HCT116 (cell line): Measurements from ENCODE around the gene ZNF546. TPM values are rescaled to one million over a fixed set of nuclear protein-coding genes. Genes with fewer than 3 reads are reported as not detected.

ENCODE experiments used
- ATAC-seq: fragments of 200-7000 bp; cut with Tn5 transposase; 2 replicates; pipeline ENCODE4 v1.9.1; 2020; ENCODE audit warnings: mild to moderate bottlenecking, moderate library complexity
- BruUV-seq: library from RNA; stranded (reverse); fragments of 400-500 nt; replicated peaks from 2 replicates; lab custom pipeline; 2021; lab: Mats Ljungman, UMichigan
- CTCF ChIA-PET: fragments of 300-600 bp; sonication (Branson Sonifier 250); formaldehyde crosslinking; loops from one replicate; lab custom pipeline; 2021; ENCODE audit warnings: antibody characterized with exemption; lab: Charles Lee
- POLR2A ChIA-PET: fragments of 300-600, 350-600 bp; sonication (Branson Sonifier 250); formaldehyde crosslinking; loops from one replicate; lab custom pipeline; 2021; ENCODE audit warnings: antibody characterized with exemption; lab: Charles Lee
- RAD21 ChIA-PET, 2 experiments: fragments of 300-600 bp; sonication (Branson Sonifier 250); formaldehyde crosslinking; loops; one replicate each; lab custom pipeline; 2023; ENCODE audit warnings: low total read pairs in 2 of 2; ENCODE audit not compliant: uncharacterized antibody in 2 of 2, unreplicated experiment in 2 of 2, low non-redundant PET in 1 of 2; lab: Charles Lee
- DNase-seq: peaks from one replicate; pipeline ENCODE4 v3.0.0-alpha.2; 2010; ENCODE audit warnings: low read depth, low spot score
- H2AFZ ChIP-seq: fragments of 200-600 bp; shearing (Covaris generic), sonication (generic); 2 replicates; pipeline ENCODE4 v1.6.1; 2017; ENCODE audit warnings: low read depth, mixed run types, mixed read lengths, antibody characterized with exemption, low read length; ENCODE audit not compliant: poor library complexity, severe bottlenecking
- H3K27ac ChIP-seq: 2 replicates; pipeline ENCODE4 v1.5.1; 2012; ENCODE audit warnings: low read depth, low read length
- H3K27me3 ChIP-seq: fragments of 200-600 bp; sonication (generic); 2 replicates; pipeline ENCODE4 v1.6.1; 2016; ENCODE audit warnings: mixed run types, low read length, mixed read lengths; ENCODE audit not compliant: insufficient read depth
- H3K36me3 ChIP-seq, 2 experiments: fragments of 200-500 bp in 1 of 2; fragments of 200-600 bp in 1 of 2; sonication (Bioruptor generic) in 1 of 2; sonication (generic) in 1 of 2; 2 replicates each; pipeline versions ENCODE4 v1.5.1 to v1.6.1; 2014 to 2016; ENCODE audit warnings: low read length in 2 of 2, inconsistent platforms in 1 of 2, mixed read lengths in 1 of 2, mixed run types in 1 of 2; ENCODE audit not compliant: insufficient read depth in 2 of 2, control insufficient read depth in 1 of 2
- H3K4me1 ChIP-seq, 2 experiments: fragments of 200-600 bp in 1 of 2; sonication (generic) in 1 of 2; 2 replicates each; pipeline versions ENCODE4 v1.5.1 to v1.6.1; 2012 to 2017; ENCODE audit warnings: low read length in 2 of 2, inconsistent platforms in 1 of 2, mild to moderate bottlenecking in 1 of 2, mixed read lengths in 1 of 2, mixed run types in 1 of 2, moderate library complexity in 1 of 2; ENCODE audit not compliant: insufficient read depth in 2 of 2, control insufficient read depth in 1 of 2
- H3K4me2 ChIP-seq: fragments of 200-600 bp; sonication (generic); 2 replicates; pipeline ENCODE4 v1.6.1; 2017; ENCODE audit warnings: mixed run types, low read length, mixed read lengths
- H3K4me3 ChIP-seq, 2 experiments: fragments of 200-600 bp in 1 of 2; sonication (generic) in 1 of 2; replicated peaks in 1 of 2; 2 replicates each; pipeline ENCODE4 v1.5.1; 2011 to 2016; ENCODE audit warnings: low read length in 2 of 2, control low read depth in 1 of 2, low read depth in 1 of 2, mild to moderate bottlenecking in 1 of 2, mixed read lengths in 1 of 2, mixed run types in 1 of 2
- H3K79me2 ChIP-seq: fragments of 200-600 bp; sonication (generic); 2 replicates; pipeline ENCODE4 v1.6.1; 2017; ENCODE audit warnings: mild to moderate bottlenecking, mixed run types, low read length, moderate library complexity, mixed read lengths; ENCODE audit not compliant: insufficient read depth
- H3K9ac ChIP-seq: fragments of 200-600 bp; sonication (generic); 2 replicates; pipeline ENCODE4 v1.6.1; 2016; ENCODE audit warnings: low read length, mixed read lengths
- H3K9me2 ChIP-seq: fragments of 200-600 bp; sonication (generic), shearing (Covaris generic); 2 replicates; pipeline ENCODE4 v1.6.1; 2017; ENCODE audit warnings: mixed run types, mild to moderate bottlenecking, moderate library complexity; ENCODE audit not compliant: insufficient read depth
- H3K9me3 ChIP-seq, 2 experiments: fragments of 200-500 bp in 1 of 2; fragments of 200-600 bp in 1 of 2; sonication (Bioruptor generic) in 1 of 2; sonication (generic) in 1 of 2; 2 replicates each; pipeline ENCODE4 v1.6.1; 2014 to 2017; ENCODE audit warnings: low read length in 2 of 2, mixed read lengths in 2 of 2, inconsistent platforms in 1 of 2, low read depth in 1 of 2, mild to moderate bottlenecking in 1 of 2, mixed run types in 1 of 2, moderate library complexity in 1 of 2; ENCODE audit not compliant: control insufficient read depth in 1 of 2, insufficient read depth in 1 of 2
- H4K20me1 ChIP-seq: fragments of 200-600 bp; sonication (generic), shearing (Covaris generic); 2 replicates; pipeline ENCODE4 v1.6.1; 2017; ENCODE audit warnings: mixed run types, mild to moderate bottlenecking, moderate library complexity; ENCODE audit not compliant: insufficient read depth
- CBX3 ChIP-seq: IDR thresholded peaks from 2 replicates; pipeline ENCODE4 v1.6.1; 2012; ENCODE audit warnings: low read depth
- CEBPB ChIP-seq: IDR thresholded peaks from 2 replicates; pipeline ENCODE4 v1.6.1; 2012; ENCODE audit warnings: low read depth
- FOSL1 ChIP-seq: IDR thresholded peaks from 2 replicates; pipeline ENCODE4 v1.6.1; 2012; ENCODE audit warnings: low read depth
- POLR2A ChIP-seq: IDR thresholded peaks from 2 replicates; pipeline ENCODE4 v1.7.0; 2011; ENCODE audit warnings: borderline replicate concordance; ENCODE audit not compliant: insufficient read depth, insufficient read length; ENCODE audit errors: extremely low read depth
- POLR2AphosphoS5 ChIP-seq: IDR thresholded peaks from 2 replicates; pipeline ENCODE4 v1.6.1; 2011; ENCODE audit warnings: mild to moderate bottlenecking, low read depth, low read length, moderate library complexity
- RAD21 ChIP-seq: IDR thresholded peaks from 2 replicates; pipeline ENCODE4 v1.6.1; 2012; ENCODE audit warnings: low read depth, mild to moderate bottlenecking
- SIN3A ChIP-seq: IDR thresholded peaks from 2 replicates; pipeline ENCODE4 v1.6.1; 2012; ENCODE audit warnings: low read depth
- SRF ChIP-seq: IDR thresholded peaks from 2 replicates; pipeline ENCODE4 v1.6.1; 2012; ENCODE audit warnings: low read depth
- YY1 ChIP-seq: IDR thresholded peaks from 2 replicates; pipeline ENCODE4 v1.6.1; 2011; ENCODE audit warnings: low read length, low read depth, moderate library complexity, mild to moderate bottlenecking; ENCODE audit not compliant: insufficient replicate concordance; ENCODE audit errors: extremely low read depth
- ZFX ChIP-seq: fragments of 450-650 bp; IDR thresholded peaks from 2 replicates; pipeline ENCODE4 v1.6.1; 2017
- ZNF274 ChIP-seq: fragments of 200-500 bp; sonication (Bioruptor generic); IDR thresholded peaks from 2 replicates; pipeline ENCODE4 v1.6.1; 2014; ENCODE audit warnings: mild to moderate bottlenecking, low read depth, low read length, inconsistent platforms
- intact Hi-C: fragments of 100-400 bp; cut with micrococcal nuclease; formaldehyde crosslinking; loops from 2 replicates; pipeline ENCODE4 v1.10.0; 2022
- total RNA-seq: library from RNA; stranded (reverse); gene quantifications from one replicate; pipeline ENCODE4 v1.2.1, GENCODE V29; 2021; ENCODE audit not compliant: unreplicated experiment
- TF ChIP-seq, protein P1 (sequence below): IDR thresholded peaks from 2 replicates; pipeline ENCODE4 v1.6.1; 2012; ENCODE audit warnings: low read depth
- TF ChIP-seq, protein P2 (sequence below): IDR thresholded peaks from 2 replicates; pipeline ENCODE4 v1.6.1; 2011; ENCODE audit warnings: mild to moderate bottlenecking, low read length, moderate library complexity; ENCODE audit not compliant: insufficient replicate concordance; ENCODE audit errors: extremely low read depth
- TF ChIP-seq, protein P3 (sequence below), 3 experiments: fragments of 200-600 bp in 1 of 3; sonication (generic) in 1 of 3; IDR thresholded peaks in 2 of 3; conservative IDR thresholded peaks in 1 of 3; 2 replicates each; pipeline ENCODE4 v1.5.1; 2012 to 2017; ENCODE audit warnings: low read depth in 2 of 3, low read length in 2 of 3, antibody characterized with exemption in 1 of 3, borderline replicate concordance in 1 of 3, control low read depth in 1 of 3, mild to moderate bottlenecking in 1 of 3, mixed read lengths in 1 of 3, mixed run types in 1 of 3, moderate library complexity in 1 of 3; ENCODE audit not compliant: insufficient read depth in 1 of 3
- TF ChIP-seq, protein P4 (sequence below): IDR thresholded peaks from 2 replicates; pipeline ENCODE4 v1.6.1; 2012
- TF ChIP-seq, protein P5 (sequence below): IDR thresholded peaks from 2 replicates; pipeline ENCODE4 v1.6.1; 2012

Gene ZNF546
- total RNA-seq, 1 experiment from 2014 or later = 0.64 TPM

DNA sequence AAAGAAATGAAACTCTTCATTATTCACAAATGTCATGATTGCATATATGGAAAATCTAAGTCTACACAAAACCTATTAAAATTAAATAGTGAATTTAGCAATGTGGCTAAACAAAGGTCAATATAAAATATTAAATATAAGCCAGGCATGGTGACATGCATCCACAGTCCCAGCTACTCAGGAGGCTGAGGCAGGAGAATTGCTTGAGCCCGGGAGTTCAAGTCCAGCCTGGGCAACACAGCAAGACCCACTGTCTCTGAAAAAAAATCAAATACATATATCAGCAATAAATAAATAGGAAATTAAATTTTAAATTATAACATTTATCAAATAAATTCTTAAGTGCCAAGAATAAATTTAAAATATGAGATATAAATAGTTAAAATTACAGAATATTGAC is 14.0 kb upstream of the ZNF546 start (continued):
- TF ChIP-seq, protein P1, sequence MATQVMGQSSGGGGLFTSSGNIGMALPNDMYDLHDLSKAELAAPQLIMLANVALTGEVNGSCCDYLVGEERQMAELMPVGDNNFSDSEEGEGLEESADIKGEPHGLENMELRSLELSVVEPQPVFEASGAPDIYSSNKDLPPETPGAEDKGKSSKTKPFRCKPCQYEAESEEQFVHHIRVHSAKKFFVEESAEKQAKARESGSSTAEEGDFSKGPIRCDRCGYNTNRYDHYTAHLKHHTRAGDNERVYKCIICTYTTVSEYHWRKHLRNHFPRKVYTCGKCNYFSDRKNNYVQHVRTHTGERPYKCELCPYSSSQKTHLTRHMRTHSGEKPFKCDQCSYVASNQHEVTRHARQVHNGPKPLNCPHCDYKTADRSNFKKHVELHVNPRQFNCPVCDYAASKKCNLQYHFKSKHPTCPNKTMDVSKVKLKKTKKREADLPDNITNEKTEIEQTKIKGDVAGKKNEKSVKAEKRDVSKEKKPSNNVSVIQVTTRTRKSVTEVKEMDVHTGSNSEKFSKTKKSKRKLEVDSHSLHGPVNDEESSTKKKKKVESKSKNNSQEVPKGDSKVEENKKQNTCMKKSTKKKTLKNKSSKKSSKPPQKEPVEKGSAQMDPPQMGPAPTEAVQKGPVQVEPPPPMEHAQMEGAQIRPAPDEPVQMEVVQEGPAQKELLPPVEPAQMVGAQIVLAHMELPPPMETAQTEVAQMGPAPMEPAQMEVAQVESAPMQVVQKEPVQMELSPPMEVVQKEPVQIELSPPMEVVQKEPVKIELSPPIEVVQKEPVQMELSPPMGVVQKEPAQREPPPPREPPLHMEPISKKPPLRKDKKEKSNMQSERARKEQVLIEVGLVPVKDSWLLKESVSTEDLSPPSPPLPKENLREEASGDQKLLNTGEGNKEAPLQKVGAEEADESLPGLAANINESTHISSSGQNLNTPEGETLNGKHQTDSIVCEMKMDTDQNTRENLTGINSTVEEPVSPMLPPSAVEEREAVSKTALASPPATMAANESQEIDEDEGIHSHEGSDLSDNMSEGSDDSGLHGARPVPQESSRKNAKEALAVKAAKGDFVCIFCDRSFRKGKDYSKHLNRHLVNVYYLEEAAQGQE = no peak
- no peak for TF ChIP-seq POLR2AphosphoS5

DNA sequence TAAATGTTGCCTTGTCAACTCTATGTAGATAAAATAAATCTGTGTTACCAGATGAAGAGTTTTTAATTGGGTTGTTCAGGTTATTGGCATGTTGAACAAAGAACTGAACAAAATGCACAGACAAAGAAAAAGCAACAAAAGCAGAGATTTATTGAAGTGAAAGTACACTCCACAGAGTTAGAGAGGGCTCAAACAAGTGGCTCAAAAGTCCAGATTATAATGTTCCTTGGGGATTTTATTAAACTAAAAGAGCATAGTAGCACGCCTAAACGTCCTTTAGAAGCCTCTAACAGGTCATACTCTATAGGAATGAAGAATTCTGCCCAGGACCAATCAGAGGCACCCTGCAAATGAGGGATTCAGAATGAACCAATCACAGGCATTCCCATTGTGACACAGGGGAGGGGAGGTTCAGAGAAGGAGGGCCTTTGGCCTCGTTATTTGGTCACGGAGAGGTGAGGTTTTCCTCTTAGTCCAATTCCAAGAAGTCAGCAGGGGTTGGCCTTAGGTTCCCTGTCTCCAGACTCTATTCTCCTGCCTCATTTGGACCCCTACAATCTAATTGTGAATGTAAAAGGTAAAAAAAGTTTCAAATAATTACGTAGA is 13.1 kb upstream of the ZNF546 start:
- ChIA-PET CTCF (no interaction called here), RAD21 (no interaction called here), POLR2A (interaction anchor here (2.0 kb wide), 1 partner anchor 13 kb away, joined by 4 read pairs; the partner anchor contains the start of gene PSMC4)
- no peaks in the 10 kb centered on the region for H4K20me1 ChIP-seq
- no peaks in the 10 kb centered on the region for H3K4me1 ChIP-seq
- H3K4me2 ChIP-seq = no peak overlapping the region
- TF ChIP-seq CBX3 = no peak
- TF ChIP-seq RAD21 = no peak
- TF ChIP-seq FOSL1 = no peak
- TF ChIP-seq, protein P2, sequence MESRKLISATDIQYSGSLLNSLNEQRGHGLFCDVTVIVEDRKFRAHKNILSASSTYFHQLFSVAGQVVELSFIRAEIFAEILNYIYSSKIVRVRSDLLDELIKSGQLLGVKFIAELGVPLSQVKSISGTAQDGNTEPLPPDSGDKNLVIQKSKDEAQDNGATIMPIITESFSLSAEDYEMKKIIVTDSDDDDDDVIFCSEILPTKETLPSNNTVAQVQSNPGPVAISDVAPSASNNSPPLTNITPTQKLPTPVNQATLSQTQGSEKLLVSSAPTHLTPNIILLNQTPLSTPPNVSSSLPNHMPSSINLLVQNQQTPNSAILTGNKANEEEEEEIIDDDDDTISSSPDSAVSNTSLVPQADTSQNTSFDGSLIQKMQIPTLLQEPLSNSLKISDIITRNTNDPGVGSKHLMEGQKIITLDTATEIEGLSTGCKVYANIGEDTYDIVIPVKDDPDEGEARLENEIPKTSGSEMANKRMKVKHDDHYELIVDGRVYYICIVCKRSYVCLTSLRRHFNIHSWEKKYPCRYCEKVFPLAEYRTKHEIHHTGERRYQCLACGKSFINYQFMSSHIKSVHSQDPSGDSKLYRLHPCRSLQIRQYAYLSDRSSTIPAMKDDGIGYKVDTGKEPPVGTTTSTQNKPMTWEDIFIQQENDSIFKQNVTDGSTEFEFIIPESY = no peak
- TF ChIP-seq, protein P3, sequence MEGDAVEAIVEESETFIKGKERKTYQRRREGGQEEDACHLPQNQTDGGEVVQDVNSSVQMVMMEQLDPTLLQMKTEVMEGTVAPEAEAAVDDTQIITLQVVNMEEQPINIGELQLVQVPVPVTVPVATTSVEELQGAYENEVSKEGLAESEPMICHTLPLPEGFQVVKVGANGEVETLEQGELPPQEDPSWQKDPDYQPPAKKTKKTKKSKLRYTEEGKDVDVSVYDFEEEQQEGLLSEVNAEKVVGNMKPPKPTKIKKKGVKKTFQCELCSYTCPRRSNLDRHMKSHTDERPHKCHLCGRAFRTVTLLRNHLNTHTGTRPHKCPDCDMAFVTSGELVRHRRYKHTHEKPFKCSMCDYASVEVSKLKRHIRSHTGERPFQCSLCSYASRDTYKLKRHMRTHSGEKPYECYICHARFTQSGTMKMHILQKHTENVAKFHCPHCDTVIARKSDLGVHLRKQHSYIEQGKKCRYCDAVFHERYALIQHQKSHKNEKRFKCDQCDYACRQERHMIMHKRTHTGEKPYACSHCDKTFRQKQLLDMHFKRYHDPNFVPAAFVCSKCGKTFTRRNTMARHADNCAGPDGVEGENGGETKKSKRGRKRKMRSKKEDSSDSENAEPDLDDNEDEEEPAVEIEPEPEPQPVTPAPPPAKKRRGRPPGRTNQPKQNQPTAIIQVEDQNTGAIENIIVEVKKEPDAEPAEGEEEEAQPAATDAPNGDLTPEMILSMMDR (IDR thresholded peaks at IDR 0.05 in 2 of 3, conservative IDR thresholded peaks at IDR 0.05 in 1 of 3; ENCODE audit: borderline replicate concordance in 1 of 3, insufficient read depth in 1 of 3, low read depth in 2 of 3, low read length in 2 of 3) = no peak
- no peak for TF ChIP-seq YY1
- TF ChIP-seq CEBPB = no peak
- no peak for TF ChIP-seq SRF
- TF ChIP-seq, protein P4, sequence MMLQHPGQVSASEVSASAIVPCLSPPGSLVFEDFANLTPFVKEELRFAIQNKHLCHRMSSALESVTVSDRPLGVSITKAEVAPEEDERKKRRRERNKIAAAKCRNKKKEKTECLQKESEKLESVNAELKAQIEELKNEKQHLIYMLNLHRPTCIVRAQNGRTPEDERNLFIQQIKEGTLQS = no peak
- TF ChIP-seq ZFX = no peak
- no peak for TF ChIP-seq POLR2A
- TF ChIP-seq, protein P5, sequence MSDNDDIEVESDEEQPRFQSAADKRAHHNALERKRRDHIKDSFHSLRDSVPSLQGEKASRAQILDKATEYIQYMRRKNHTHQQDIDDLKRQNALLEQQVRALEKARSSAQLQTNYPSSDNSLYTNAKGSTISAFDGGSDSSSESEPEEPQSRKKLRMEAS = no peak
- TF ChIP-seq ZNF274 = no peak
- TF ChIP-seq SIN3A = no peak
- no peak overlapping the region for H3K9ac ChIP-seq
- peaks cover 68% of the 10 kb centered on the region for H3K79me2 ChIP-seq
- H3K9me2 ChIP-seq = no peaks in the 10 kb centered on the region
- DNase-seq (no peak), ATAC-seq (no peak; the same call in 1 of the 2 replicates)
- no TSS peak for BruUV-seq
- no peaks in the 10 kb centered on the region for H3K27me3 ChIP-seq
- H3K9me3 ChIP-seq = peaks cover 16 to 21% of the 10 kb centered on the region in 2 experiments; a peak in 3 of 4 replicates
- no peak overlapping the region for H3K4me3 ChIP-seq
- no peak overlapping the region for H3K27ac ChIP-seq
- peaks cover 20 to 44% of the 10 kb centered on the region in 2 experiments for H3K36me3 ChIP-seq
- intact Hi-C loops = no loop called here
- no peak overlapping the region for H2AFZ ChIP-seq
